AG10803 (cell line): Measurements from ENCODE around the gene CPN1.

ENCODE experiments used
- DNase-seq: peaks from one replicate; pipeline ENCODE4 v3.0.0; 2010; ENCODE audit warnings: low read depth
- H3K4me3 ChIP-seq: 2 replicates; pipeline ENCODE4 v1.5.1; 2011; ENCODE audit warnings: mild to moderate bottlenecking, low read length, control low read depth
- TF ChIP-seq, protein P1 (sequence below): conservative IDR thresholded peaks from 2 replicates; pipeline ENCODE4 v1.5.1; 2011; ENCODE audit warnings: mild to moderate bottlenecking, low read length, control low read depth, inconsistent platforms

The CPN1 gene

DNA sequence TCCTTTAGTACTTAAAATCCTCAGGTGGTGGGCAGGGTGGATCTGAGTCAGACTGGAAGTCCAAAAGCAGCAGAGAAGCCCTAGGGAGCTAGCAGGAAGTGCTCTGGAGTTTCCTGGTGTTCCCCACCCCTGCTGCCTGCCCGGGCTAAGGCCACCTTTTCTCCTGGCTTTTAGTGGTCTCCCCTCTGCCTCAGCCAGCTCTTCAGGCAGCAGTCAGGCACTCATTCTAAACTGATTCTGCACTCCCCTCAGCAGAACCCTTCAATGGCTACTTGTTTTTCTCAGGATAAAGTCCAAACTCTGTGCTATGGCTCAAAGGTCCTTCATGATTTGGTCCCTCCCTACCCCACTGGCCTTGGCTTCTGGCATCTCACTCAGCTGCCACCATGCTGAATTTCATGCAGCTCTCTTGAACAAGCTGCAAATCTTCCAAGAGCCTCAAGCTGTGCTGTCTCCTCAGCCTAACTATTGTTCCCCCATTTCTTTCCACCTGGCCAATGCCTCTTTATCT, 43.1 kb downstream of the CPN1 start:
- H3K4me3 ChIP-seq = no peak overlapping the region
- TF ChIP-seq, protein P1, sequence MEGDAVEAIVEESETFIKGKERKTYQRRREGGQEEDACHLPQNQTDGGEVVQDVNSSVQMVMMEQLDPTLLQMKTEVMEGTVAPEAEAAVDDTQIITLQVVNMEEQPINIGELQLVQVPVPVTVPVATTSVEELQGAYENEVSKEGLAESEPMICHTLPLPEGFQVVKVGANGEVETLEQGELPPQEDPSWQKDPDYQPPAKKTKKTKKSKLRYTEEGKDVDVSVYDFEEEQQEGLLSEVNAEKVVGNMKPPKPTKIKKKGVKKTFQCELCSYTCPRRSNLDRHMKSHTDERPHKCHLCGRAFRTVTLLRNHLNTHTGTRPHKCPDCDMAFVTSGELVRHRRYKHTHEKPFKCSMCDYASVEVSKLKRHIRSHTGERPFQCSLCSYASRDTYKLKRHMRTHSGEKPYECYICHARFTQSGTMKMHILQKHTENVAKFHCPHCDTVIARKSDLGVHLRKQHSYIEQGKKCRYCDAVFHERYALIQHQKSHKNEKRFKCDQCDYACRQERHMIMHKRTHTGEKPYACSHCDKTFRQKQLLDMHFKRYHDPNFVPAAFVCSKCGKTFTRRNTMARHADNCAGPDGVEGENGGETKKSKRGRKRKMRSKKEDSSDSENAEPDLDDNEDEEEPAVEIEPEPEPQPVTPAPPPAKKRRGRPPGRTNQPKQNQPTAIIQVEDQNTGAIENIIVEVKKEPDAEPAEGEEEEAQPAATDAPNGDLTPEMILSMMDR = no peak
- no peak for DNase-seq

DNA sequence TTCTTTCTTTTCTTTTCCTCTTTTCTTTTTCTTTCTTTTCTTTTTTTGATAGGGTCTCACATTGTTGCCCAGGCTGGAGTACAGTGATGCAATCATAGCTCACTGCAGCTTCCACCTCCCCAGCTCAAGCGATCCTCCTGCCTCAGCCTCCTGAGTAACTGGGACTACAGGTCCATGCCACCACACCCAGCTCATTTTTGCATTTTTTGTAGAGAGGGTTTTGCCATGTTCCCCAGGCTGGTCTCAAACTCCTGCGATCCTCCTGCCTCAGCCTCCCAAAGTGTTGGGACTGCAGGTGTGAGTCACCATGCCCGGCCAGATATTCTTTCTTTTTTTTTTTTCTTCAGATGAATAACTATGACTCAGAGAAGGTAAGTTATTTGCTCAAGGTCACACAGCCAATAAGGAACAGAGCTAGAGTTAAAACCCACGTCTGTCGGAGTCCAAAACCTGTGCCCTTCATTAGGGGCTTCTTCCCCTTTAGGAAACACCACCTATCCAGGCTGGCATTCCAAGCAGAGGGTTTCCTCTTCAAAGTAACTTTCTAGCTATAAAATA, 43.8 kb downstream of the CPN1 start:
- DNase-seq = no peak
- no peak overlapping the region for H3K4me3 ChIP-seq
- TF ChIP-seq, protein P1 = no peak

- TF ChIP-seq, protein P1 = no peak
- no peak for DNase-seq
- no peak overlapping the region for H3K4me3 ChIP-seq
These were observed 44.8 kb downstream of the CPN1 start for GRCh38 chr10:100036850-100037249.

- no peak overlapping the region for H3K4me3 ChIP-seq
- no peak for DNase-seq
- TF ChIP-seq, protein P1 = no peak
These were observed 47.8 kb downstream of the CPN1 start for GRCh38 chr10:100033766-100034418.

GRCh38 chr10:100027416-100027815, 54.3 kb downstream of the CPN1 start:
- H3K4me3 ChIP-seq = no peak overlapping the region
- TF ChIP-seq, protein P1 = no peak
- DNase-seq = no peak

DNA sequence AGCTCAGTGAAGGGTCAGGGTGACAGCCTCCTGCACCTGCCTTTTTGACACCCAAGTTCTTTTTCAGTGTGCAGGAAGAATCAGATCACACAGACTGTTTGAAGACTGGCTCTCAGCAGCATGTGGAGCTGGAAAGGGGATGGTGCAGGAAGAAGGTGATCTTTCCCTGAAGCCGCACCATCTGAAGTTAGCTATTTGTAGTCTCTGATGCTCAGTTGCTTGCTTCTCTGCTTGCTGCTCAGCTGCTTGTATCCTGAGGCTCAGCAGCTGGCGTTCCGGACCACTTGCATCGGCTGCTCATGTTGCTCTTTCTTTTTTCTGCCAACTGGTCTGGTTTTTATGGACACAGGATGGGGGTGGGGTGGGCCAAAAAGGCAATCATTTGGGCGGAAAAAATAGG, 56.1 kb downstream of the CPN1 start:
- H3K4me3 ChIP-seq = no peak overlapping the region
- TF ChIP-seq, protein P1 = no peak
- peak; percentile 35 for DNase-seq

- TF ChIP-seq, protein P1 = no peak
- no peak for DNase-seq
- no peak overlapping the region for H3K4me3 ChIP-seq
These were observed 56.9 kb downstream of the CPN1 start for GRCh38 chr10:100024748-100025147.
